ENCODE results near the gene NELFCD.
A peak's percentile ranks its signal among the peaks of the same experiment; 100 is the strongest.

The NELFCD gene

DNA sequence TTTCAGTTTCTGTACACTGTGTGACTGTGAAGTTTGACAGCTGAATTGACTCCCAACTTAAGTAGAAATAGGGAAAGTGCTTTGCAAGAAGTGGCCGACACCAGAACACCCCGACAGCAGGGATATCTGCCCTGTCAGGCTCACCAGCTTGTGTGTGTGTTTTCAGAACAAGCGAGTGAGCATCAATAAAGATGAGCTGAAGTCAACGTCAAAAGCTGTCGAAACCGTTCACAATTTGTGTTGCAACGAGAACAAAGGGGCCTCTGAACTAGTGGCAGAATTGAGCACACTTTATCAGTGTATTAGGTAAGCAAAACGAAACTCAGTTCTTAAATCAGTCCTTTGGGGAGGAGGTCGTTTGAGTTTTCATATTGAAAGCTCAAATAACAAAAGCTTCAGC, 10.7 kb downstream of the NELFCD start:
- no peak overlapping the region for H3K27ac ChIP-seq
- TF ChIP-seq CTCF (conservative IDR thresholded peaks at IDR 0.05): no peak

GRCh38 chr20:58992911-58993310, 11.9 kb downstream of the NELFCD start:
- no peak overlapping the region; the same call in 1 of the 2 replicates for H3K27ac ChIP-seq
- no peak for TF ChIP-seq CTCF (conservative IDR thresholded peaks at IDR 0.05)

DNA sequence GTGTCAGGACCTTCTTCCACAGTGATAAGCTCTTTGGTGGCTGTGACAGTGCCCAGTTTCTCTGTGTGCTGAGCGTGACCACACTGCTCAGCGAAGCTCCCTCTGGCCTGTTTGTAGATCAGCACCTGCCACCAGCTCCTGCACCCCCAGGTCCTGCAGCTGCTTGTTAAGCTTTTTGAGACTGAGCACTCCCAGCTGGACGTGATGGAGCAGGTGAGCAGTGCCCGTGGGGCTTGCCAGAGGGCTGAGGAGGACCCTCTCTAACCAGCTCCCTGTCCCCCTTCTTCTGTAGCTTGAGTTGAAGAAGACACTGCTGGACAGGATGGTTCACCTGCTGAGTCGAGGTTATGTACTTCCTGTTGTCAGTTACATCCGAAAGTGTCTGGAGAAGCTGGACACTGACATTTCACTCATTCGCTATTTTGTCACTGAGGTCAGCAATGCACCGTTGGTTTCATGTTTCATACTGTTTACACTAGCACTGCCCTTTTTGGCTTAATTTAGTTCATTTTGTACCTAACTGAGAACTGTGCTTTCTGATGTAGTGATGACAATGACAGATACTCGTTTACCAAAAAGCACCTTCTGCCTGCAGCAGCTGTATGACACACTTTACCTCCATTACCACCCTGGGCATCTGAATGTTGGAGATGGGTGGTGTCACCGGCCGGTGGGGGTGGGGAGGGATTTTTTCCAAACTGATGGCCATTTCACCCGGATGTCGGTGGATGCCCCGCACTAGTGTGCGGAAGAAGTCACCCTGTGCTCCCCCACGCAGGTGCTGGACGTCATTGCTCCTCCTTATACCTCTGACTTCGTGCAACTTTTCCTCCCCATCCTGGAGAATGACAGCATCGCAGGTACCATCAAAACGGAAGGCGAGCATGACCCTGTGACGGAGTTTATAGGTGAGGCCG, 12.5 kb downstream of the NELFCD start:
- no peak for TF ChIP-seq CTCF (conservative IDR thresholded peaks at IDR 0.05)
- no peak overlapping the region; the same call in 1 of the 2 replicates for H3K27ac ChIP-seq

- H3K27ac ChIP-seq: peak overlapping the region; percentile 10; the same call in 1 of the 2 replicates
- TF ChIP-seq CTCF (conservative IDR thresholded peaks at IDR 0.05): no peak
Observed at GRCh38 chr20:58994390-58995159, 13.5 kb downstream of the NELFCD start.

DNA sequence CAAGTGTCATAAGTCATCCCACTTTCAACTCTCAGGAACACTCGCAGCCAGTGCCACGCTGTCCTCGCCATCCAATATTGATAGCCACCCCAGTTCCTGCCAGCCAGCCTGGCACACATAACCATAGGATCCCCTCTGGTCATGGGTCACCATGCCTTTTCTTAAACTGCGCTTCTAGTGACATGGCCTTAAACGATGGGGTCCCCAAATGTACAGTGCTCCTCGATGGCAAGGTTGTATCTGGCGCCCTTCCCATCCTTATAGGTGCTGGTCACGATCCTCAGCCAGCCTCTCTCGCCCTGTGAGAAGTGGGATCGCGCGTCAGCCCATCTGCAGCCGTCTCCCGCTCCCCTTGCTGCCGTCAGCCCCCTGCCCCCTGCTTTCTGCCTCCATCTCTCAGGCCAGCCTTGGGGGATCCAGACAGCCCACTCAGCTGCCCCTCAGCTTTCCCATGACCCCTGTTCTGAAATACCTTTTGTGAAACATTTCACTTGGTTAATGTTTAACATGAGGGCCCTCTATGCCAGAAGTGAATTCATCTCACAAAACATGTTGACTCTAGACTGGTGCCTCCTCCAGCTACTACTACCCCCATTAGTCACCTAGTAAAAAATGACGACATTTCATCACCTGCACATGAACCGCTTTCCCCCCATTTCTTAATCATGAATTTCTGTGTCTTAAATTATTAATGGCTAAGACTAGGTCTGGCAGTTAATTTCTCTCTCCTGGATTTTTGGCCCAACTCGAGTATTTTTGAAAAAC, 14.6 kb downstream of the NELFCD start:
- peak overlapping the region; percentile 45 for H3K27ac ChIP-seq

GRCh38 chr20:58996226-58996611, 15.2 kb downstream of the NELFCD start:
- no peak for TF ChIP-seq CTCF (conservative IDR thresholded peaks at IDR 0.05)
- H3K27ac ChIP-seq: peak overlapping the region; percentile 45

More for the DNA sequence above, 14.6 kb downstream of the NELFCD start:
- TF ChIP-seq CTCF (conservative IDR thresholded peaks at IDR 0.05): no peak

Measured in VCaP (cell line).